HG03469 (cell line): Measurements from ENCODE around the gene PUS1.

ENCODE experiments used
- ATAC-seq: cut with Tn5 transposase; IDR thresholded peaks from one replicate; pipeline ENCODE4 v1.9.1; 2021; ENCODE audit warnings: mild to moderate bottlenecking, moderate library complexity, moderate number of reproducible peaks; ENCODE audit not compliant: unreplicated experiment

The PUS1 gene

DNA sequence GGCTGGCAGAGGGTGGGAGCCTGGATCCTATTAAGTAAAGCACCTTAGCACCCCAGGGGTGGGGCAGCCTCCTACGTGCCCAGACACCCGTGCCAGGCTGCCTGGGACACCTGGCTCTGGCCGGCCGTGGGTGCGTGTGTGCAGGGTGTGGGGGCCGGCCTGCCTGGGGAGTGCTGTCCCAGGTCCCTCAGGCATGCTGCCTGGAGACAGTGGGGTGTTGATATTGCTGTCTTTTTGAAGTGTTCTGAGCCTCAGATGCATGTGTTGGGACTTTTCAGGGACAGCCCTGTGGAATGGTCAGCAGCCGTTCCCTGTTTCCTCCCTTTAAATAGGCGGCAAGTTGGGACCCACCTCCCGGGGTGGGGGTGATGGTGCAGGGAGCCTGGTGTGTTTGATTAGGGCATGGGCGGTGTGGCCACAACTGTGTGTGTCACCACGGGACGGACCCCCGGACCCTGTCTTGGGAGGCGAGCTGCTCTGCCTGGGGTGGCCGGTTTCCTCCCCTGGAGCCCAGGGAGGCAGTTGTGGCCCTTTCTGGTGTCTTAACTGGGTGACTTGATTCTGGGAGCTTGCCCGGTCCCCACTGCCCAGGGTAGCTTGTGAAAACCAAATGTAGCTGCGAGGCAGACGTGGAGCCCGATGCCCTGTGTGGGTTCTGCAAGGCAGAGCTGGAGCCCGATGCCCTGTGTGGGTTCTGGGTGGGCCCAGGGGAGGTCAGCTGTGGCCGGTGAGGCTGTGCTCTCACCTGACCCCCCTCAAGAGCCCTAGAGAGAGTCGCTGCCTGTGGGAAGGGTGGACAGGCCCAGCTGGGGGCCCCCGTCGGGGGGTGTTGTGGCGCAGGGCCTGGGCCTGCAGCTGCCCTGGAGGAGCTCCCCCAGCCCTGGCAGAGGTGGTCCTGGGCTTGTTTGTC is 26.5 kb upstream of the PUS1 start:
- ATAC-seq, result no peak

DNA sequence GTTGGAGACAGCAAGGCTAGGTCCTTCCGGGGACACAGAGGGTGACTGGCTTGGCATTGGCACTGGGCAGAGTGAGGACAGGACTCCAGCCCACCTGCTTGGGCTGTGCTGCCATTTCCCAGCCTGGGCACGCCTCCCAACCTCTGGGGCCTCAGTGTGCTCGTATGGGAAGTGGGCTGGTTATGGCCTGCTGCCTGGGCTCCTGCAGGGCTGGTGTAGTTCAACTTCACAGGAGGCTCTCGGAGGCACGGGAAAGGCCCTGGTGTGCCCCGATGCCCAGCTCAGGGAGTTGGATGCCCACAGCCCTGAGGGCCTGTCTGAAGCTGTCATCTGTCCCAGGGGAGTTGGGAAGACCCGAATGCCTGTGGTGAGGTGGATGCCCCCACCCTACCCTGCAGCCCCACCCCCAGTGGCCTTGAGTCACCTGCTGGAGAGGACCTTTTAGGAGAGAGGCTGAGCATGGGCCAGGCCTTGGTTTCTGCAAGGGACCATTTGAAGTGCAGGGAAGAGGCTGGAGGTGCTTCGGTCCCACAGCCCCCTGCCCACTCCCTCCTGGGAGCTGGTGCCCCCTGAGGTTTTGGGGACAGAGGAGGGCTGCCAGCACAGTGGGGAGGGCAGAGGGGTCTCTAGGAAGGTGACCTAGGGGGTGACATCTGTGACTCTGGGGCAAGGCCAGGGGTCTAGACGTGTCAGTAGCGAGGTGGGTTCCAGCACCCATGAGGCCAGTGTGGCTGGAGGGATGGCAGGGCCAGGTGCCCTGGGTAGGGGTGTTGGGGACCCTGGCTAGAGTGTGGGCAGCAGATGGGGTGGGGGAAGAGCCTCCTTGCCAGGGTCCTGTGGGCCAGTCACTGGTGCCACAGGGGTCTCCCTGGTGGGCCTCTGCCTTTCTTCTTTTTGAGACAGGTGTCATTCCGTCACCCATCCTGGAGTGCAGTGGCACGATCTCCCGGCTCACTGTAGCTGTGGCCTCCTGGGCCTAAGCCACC is 25.5 kb upstream of the PUS1 start:
- no peak for ATAC-seq

DNA sequence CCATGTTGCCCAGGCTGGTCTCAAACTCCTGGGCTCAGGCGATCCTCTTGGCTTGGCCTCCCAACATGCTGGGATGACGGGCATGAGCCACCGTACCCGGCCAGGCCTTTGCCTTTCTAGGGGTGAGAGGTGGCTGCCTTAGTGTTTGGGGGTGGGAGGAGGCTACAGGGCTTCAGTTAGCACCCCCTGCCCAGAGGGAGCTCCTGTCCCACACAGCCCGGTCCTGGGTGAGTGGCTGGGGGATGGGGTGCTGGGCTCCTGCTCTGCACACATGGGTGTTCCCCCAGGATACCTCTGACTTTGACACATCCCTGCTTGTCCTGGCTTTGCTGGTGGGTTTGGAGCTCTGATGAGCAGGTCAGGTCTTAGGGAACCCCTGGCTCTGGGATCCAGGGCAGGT is 24.7 kb upstream of the PUS1 start:
- ATAC-seq, result no peak

DNA sequence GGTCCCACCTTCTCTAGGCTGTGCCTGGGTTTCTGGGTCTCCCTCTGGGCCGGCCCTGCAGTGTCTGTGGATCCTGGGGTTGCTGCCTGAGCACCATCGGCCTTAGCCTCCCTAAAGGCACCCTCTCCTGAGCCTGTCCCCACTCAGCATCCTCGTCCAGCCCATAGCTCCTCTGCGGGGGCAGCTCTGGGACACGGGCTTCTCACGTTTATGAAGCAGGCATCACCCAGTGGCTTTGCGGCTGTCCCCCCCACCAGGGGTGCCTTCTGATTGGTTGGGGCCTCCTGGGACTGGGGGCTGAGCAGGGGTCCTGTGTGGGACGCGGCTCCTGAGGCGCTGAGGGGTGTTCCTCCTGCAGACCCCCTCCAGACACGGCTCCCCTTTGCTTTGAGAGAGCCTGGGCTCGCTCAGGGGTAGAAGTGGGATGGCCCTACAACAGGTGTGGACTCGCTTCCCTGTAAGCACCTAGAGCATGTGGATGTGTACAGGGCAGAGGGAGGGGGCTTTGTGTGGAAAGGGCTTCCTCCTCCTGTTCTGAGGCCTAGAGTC is 23.9 kb upstream of the PUS1 start:
- no peak for ATAC-seq

DNA sequence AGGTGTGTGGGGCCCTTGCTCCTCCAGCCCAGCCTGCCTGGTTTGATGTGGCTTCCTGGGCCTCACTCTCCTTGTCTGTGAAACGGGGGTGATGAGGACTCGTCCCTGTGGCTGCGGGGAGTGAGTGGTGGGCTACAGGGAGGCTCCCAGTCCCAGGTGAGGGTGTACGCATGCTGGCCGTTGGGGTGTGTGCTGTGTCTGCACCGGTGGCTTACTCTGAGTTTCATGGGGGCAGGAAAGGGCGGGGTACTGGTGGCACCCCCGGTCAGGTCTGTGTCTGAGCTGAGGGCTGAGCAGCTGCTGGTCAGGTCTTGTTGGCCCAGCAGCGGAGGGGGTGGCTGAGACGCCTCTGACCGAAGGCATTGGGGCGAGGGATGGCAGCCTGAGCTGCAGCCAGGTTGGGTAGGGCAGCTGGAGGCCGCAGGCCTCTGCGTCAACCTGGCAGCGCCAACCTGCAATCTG is 23.4 kb upstream of the PUS1 start:
- ATAC-seq, result no peak

DNA sequence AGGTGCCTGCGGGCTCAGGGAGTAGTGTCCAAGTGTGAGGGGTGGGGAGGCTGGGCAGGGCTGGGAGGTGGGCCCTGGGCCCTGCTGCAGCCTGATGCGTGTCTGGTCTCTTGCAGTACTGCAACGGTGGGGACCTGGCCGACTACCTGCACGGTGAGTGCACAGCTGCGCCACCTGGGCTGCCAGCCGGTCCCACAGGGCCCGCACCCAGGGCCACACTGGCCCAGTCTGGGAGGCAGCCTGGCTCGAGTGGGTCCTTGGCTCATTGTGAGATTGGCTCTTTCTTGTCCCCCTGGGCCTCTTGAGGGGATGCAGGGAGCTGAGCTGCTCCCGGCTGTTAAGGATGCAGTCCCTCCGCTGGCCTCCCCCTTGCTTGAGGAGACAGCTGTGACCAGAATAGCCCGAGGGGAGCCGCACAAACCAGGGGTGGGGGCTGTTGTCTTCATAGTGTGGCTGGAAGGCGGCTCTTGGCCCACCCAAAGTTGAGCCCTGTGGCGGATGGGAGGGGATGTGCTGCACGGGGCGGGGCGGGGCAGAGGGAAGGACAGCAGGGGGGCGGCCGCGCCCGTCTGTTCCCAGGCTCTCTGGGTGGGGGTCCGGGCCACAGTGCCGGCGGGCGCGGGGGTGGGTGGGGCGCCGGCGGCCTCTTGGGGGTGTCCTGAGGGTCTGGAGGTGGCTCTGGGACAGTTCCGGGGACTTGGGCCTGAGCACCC is 21.5 kb upstream of the PUS1 start:
- no peak for ATAC-seq

DNA sequence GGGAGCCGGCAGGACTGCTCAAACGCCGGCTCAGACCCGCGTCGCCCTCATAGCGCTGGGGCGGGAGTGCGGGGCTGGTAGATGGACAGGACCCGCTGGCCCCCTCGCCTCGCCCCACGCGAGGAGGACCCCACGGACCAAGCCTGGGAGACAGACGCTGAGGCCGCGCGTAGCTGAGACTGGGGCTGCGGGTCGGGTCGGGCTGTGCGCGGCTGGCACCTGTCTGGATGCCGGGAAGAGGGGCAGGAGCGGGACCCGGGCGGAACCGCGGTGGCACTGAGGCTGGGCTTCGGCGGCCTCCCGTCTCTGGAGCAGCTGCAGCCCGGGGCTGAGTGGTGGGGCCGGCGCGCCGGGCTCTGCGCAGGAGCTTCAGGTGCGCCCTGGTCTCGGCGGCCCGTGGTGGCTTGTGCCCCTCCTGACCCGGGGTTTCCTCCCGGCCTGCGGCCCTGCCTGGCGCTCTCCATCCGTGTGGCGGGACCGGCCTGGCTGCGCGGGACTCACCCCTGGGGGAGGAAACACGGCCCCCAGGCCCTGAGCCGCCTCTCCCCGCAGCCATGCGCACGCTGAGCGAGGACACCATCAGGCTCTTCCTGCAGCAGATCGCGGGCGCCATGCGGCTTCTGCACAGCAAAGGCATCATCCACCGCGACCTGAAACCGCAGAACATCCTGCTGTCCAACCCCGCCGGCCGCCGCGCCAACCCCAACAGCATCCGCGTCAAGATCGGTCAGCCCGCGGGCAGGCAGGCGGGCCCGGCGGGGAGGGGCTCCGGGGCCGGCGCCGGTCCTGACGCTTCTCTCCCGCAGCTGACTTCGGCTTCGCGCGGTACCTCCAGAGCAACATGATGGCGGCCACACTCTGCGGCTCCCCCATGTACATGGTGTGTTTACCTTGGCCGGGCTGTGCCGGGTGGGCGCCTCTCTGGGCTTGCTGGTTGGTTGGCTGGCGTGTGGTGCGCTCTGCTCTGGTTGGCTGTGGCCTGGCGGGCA is 20.7 kb upstream of the PUS1 start:
- no peak for ATAC-seq

DNA sequence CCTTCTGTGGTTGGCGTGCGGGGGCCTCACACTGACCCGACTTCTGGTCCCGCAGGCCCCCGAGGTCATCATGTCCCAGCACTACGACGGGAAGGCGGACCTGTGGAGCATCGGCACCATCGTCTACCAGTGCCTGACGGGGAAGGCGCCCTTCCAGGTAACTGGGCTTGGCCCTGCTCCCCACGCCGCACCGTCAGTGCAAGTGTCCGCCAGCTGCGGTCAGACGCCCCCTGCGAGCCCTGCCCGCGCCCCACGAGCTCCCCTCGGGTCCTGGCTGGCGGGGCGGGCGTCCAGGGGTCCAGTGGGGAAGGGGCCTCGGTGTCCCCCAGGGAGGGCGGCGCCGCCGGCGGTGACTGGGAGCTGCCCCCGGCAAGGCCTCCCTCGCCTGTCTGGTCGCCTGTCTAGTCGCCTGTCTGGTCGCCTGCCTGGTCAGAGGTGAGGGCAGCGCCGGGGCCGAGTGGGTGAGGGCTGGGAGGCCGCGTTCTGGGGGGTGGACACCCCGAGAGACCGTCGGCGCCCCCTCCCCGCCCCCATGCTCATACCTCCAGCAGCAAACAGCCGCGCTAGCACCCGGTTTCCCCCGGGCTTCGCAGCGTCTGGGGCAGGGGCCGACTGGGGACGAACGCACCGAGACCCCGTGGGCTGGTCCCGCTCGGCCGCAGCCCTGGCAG is 19.9 kb upstream of the PUS1 start:
- ATAC-seq, result no peak

DNA sequence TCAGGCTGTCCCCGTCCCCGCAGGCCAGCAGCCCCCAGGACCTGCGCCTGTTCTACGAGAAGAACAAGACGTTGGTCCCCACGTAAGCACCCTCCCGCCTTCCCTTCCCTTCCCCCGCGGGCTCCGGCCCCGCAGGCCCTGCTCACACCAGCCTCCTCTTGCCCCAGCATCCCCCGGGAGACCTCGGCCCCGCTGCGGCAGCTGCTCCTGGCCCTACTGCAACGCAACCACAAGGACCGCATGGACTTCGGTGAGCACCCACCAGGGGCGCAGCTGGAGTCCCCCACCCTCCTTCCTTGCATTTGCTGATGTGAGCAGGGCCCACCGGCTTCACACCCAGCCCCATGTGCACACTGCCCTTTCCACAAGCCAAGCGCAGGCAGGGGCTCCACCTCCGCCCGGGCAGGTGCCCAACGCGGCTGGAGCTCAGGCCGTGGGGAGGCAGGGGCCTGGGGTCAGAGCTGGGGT is 19.3 kb upstream of the PUS1 start:
- no peak for ATAC-seq

DNA sequence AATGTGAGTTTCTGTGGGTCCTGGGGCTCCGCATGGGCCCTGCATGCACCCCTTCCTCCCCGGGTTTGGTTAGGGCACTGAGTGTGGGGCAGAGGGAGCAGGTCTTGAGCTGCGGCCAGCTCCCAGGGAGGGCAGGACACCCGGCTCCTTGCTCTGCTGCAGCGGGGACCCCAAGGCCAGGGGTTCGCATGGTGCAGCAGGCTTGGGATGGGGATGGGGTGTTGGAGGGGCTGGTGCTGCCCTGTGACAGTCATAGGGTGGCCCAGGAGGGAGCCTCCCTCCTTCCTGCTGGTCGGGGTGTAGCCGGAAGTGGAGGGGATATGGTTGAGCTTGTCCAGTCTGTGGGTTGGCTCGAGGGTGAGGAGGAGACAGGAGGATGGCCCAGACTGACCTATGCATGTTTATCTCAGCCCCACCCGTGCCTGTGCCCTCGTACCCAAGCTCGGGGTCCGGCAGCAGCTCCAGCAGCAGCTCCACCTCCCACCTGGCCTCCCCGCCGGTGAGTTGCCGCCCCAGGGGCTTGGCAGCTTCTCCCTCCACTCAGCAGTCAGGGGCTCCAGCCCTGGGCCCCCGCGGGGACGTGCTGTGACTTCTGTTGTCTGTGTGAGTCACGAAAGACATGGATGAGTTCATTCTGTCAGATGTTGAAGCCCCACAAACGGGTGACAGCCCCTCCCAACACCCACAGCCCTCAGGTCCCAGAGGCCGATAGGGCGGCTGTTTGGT is 18.6 kb upstream of the PUS1 start:
- no peak for ATAC-seq

DNA sequence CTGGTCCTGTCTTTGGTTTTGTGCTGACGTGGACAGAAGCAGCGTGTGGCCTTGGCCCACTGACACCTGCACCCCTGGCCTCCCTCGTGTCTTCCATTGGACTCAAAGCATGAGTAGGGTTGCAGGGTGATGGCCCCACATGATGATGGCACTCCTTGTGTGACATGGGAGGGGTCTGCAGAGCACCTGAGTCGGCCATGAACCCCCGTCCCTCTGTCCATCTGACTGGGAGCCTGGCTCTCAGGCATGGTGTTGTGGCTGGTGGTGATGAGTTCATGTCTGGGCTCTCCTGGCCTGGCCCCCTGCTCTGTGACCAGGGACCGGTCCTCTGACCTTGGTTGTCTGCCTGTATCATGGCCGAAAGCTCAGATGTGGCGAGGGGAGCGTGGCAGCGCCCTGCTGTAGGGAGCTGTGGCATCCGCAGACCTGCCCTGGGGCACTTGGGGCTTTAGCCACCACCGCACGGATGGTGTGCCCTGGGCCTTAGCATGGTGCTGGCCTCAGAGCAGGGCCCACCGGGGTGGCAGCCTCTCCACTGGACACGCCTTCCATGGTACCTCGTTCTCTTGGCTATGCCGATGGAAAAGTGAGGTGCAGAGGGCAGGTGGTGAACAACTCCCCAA is 17.9 kb upstream of the PUS1 start:
- no peak for ATAC-seq

DNA sequence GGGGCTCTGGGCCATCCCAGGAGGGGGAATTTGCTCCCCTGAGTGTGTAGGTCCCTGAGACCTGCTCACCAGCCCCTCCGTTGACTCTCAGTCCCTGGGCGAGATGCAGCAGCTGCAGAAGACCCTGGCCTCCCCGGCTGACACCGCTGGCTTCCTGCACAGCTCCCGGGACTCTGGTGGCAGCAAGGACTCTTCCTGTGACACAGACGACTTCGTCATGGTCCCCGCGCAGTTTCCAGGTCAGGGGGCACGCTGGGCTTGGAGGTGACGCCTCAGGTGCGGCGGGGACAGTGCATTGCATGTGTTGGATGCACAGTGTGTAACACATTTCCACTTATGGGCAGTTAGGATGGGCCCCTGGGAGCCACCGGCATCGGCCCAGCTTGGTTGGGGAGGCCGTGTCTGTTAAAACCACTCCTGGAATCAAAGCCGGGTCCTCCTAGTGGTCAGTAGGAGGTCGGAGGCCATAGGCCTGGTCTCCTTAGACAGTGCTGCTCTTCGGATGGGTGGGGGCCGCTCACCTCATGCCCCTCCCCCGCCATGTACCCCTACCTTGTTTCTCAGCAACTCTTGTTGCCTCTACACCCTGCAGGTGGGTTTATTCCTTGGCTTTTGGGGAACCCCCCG is 17.1 kb upstream of the PUS1 start:
- no peak for ATAC-seq

DNA sequence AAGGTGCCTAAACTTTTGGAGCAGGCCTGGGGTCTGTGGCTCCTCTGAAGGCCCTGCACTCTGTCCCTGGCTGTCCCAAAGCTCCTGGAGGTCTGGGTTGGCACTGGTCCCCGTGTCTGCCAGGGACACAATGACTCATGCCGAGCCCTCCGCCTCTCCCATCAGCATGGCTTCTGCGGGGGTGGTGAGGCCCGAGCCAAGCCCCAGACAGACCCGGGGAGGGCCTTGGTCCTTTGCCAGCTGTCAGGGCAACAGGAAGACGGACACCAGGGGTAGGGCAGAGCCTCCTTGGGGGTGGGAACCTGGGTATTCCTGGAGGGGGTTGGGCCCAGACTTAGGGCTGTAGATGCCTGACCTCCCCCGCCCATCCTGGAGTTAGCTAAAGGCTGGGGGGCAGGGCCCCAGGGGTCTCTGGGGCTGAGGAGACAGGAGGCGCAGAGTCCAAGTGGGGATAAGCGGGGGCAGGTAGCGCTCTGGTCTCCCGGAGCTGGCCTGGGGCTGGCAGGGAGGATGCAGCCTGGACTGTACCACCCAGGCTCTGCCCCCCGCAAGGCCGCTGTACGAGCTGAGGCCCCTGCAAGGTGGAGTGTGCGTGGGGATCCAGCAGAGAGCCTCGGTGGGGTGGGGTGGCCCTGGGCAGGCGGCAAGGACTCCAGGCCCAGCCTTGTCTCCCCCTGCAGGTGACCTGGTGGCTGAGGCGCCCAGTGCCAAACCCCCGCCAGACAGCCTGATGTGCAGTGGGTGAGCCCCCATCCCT is 16.4 kb upstream of the PUS1 start:
- ATAC-seq, result no peak

DNA sequence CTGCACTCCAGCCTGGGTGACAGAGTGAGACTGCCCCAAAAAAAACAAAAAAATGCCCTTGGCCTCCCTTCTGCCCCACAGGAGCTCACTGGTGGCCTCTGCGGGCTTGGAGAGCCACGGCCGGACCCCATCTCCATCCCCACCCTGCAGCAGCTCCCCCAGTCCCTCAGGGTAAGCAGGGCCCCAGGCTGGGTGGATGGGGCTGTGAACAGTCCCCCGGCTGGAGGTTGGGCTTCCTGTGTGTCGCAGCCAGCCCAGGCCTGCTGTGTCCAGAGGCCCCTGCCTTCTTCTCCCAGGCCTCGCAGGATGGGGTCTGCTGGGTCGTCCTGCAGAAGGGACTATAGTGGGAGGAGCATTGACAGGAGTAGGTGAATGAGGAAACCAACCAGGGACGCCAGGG is 15.4 kb upstream of the PUS1 start:
- ATAC-seq, result no peak

DNA sequence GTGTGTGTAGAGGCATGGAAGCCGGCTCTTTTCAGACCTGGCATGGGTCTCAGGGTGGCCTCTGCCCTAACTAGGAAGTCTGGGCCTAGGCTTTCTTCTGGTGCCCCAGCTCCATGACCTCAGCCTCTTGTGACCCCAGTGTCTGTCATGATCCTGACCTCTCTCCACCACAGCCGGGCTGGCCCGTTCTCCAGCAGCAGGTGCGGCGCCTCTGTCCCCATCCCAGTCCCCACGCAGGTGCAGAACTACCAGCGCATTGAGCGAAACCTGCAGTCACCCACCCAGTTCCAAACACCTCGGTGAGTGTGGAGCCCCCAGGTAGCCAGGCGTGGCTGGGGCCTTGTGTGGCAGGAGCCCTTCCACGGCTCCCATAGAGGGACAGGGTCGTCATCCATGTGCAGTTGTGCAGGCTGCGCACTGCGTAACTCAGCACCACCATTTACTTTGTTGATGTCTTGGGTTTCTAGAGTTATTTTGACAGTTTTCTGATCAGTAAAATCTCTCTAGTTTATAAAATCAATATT is 14.8 kb upstream of the PUS1 start:
- ATAC-seq, result no peak

DNA sequence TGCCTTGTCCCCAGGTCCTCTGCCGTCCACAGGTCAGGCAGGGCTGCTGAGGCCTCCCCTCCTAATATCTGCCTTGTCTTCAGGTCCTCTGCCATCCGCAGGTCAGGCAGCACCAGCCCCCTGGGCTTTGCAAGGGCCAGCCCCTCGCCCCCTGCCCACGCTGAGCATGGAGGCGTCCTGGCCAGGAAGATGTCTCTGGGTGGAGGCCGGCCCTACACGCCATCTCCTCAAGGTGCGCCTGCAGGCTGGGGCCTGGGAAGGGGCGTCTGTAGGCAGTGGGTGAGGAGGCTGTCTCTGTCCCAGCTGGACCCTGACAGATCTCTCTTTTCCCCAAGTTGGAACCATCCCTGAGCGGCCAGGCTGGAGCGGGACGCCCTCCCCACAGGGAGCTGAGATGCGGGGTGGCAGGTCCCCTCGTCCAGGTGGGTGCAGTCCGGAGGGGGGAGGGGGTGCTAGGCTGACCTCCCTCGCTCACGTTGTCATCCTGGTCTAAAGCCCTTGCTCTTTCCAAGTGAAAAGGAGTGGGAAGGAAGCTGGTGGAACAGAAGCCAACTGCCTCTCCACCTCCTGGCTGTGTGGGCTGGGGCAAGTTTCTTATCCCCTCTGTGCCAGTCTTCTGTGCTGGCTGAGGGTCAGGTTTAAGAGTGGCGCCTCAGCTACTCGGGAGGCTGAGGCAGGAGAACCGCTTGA is 13.9 kb upstream of the PUS1 start:
- no peak for ATAC-seq
